KMS-11 (cell line): Measurements from ENCODE around the gene ZMYND12.
"Not testable (repeated sequence)": the region's sequence is repeated elsewhere in the genome, so short reads cannot be mapped to it uniquely, and the experiment has no call there.

ENCODE experiments used
- H2AFZ ChIP-seq: fragments of 200-600 bp; sonication (generic); 2 replicates; pipeline ENCODE4 v1.6.1; 2016; ENCODE audit warnings: antibody characterized with exemption, mixed run types, low read depth
- H3K27ac ChIP-seq: fragments of 200-600 bp; sonication (generic); 2 replicates; pipeline ENCODE4 v1.6.1; 2016; ENCODE audit warnings: mild to moderate bottlenecking, mixed run types
- H3K27me3 ChIP-seq: fragments of 200-600 bp; sonication (generic); 2 replicates; pipeline ENCODE4 v1.6.1; 2017; ENCODE audit warnings: mild to moderate bottlenecking, low read depth, mixed run types, moderate library complexity; ENCODE audit not compliant: insufficient read depth
- H3K36me3 ChIP-seq: fragments of 200-600 bp; sonication (generic); 2 replicates; pipeline ENCODE4 v1.6.1; 2017; ENCODE audit warnings: mild to moderate bottlenecking, mixed run types; ENCODE audit not compliant: insufficient read depth
- H3K4me1 ChIP-seq: fragments of 200-600 bp; sonication (generic); 2 replicates; pipeline ENCODE4 v1.6.1; 2016; ENCODE audit warnings: mild to moderate bottlenecking, low read depth, mixed run types; ENCODE audit not compliant: poor library complexity, severe bottlenecking
- H3K4me2 ChIP-seq: fragments of 200-600 bp; sonication (generic); 2 replicates; pipeline ENCODE4 v1.7.0; 2016; ENCODE audit warnings: mild to moderate bottlenecking, mixed run types
- H3K4me3 ChIP-seq: fragments of 200-600 bp; sonication (generic); IDR thresholded peaks from 2 replicates; pipeline ENCODE4 v1.6.1; 2017; ENCODE audit warnings: low read depth, low read length, mixed read lengths; ENCODE audit not compliant: insufficient read depth
- H3K79me2 ChIP-seq: fragments of 200-600 bp; sonication (generic); 2 replicates; pipeline ENCODE4 v1.6.1; 2016; ENCODE audit warnings: low read depth, mixed run types; ENCODE audit not compliant: insufficient read depth
- H3K9ac ChIP-seq: fragments of 200-600 bp; sonication (generic); 2 replicates; pipeline ENCODE4 v1.6.1; 2016; ENCODE audit warnings: mild to moderate bottlenecking, mixed run types
- H4K20me1 ChIP-seq: fragments of 200-600 bp; sonication (generic); 2 replicates; pipeline ENCODE4 v1.6.1; 2016; ENCODE audit warnings: mild to moderate bottlenecking, mixed run types; ENCODE audit not compliant: insufficient read depth
- TF ChIP-seq, protein P1 (sequence below): fragments of 200-600 bp; sonication (generic); conservative IDR thresholded peaks from 2 replicates; pipeline ENCODE4 v1.6.1; 2017; ENCODE audit warnings: low read depth, mild to moderate bottlenecking, antibody characterized with exemption, low read length, moderate library complexity, mixed read lengths

ZMYND12 gene

DNA sequence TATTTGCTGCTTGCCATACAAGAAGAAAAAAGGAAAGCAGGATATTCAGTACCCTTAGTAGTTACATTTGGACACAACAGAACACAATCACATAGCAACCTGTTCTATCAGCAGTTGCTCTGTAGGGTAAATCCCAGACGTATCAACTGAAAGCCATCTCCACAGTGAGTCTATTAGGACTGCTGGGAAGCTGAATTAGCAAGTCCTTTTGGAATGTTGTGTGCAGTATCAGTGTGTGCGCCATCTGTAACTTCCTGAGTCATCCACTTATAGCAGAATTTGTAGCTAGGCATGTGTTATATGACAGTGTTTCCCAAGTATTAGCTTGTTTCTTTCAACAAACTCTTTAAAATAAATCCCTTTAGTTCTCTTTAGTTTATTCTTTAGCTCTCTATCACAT is 28.6 kb upstream of the ZMYND12 start:
- no peaks in the 10 kb centered on the region for H3K79me2 ChIP-seq
- no peaks in the 10 kb centered on the region for H3K4me1 ChIP-seq
- no peak overlapping the region for H3K27ac ChIP-seq
- no peak overlapping the region for H3K4me3 ChIP-seq
- no peak overlapping the region for H2AFZ ChIP-seq
- H4K20me1 ChIP-seq, result no peaks in the 10 kb centered on the region
- no peak overlapping the region for H3K4me2 ChIP-seq
- no peaks in the 10 kb centered on the region for H3K36me3 ChIP-seq
- no peak overlapping the region for H3K9ac ChIP-seq
- TF ChIP-seq, protein P1, sequence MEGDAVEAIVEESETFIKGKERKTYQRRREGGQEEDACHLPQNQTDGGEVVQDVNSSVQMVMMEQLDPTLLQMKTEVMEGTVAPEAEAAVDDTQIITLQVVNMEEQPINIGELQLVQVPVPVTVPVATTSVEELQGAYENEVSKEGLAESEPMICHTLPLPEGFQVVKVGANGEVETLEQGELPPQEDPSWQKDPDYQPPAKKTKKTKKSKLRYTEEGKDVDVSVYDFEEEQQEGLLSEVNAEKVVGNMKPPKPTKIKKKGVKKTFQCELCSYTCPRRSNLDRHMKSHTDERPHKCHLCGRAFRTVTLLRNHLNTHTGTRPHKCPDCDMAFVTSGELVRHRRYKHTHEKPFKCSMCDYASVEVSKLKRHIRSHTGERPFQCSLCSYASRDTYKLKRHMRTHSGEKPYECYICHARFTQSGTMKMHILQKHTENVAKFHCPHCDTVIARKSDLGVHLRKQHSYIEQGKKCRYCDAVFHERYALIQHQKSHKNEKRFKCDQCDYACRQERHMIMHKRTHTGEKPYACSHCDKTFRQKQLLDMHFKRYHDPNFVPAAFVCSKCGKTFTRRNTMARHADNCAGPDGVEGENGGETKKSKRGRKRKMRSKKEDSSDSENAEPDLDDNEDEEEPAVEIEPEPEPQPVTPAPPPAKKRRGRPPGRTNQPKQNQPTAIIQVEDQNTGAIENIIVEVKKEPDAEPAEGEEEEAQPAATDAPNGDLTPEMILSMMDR, result no peak
- no peaks in the 10 kb centered on the region for H3K27me3 ChIP-seq

DNA sequence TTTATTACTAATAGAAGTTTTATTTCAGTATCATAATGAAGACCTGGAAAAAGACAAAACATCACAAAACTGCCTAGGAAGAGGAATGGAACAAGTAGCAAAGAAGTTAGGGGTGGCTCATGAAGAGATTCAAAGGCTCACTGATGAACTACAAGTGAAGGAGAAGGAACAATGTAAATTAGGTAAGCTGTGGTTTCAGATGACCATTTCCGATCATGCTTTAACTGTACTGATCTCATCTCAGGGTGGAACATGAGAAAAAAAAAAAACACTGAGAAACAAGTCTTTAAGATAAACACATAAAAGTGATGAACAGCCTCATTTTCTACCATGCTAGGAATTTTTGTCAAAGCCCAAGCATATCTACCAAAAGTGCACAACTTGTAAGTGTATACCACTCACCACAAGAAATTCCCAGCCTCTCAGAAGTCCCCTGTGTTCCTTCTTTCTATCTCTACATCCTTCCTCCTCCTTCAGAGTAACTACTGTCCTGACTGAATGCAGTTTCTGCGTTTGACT is 26.9 kb upstream of the ZMYND12 start:
- H3K4me1 ChIP-seq, result no peaks in the 10 kb centered on the region
- no peak overlapping the region for H2AFZ ChIP-seq
- no peaks in the 10 kb centered on the region for H3K27me3 ChIP-seq
- H4K20me1 ChIP-seq, result no peaks in the 10 kb centered on the region
- no peaks in the 10 kb centered on the region for H3K36me3 ChIP-seq
- no peak overlapping the region for H3K4me3 ChIP-seq
- TF ChIP-seq, protein P1, result no peak
- H3K9ac ChIP-seq, result no peak overlapping the region
- no peaks in the 10 kb centered on the region for H3K79me2 ChIP-seq
- no peak overlapping the region for H3K4me2 ChIP-seq
- H3K27ac ChIP-seq, result no peak overlapping the region

DNA sequence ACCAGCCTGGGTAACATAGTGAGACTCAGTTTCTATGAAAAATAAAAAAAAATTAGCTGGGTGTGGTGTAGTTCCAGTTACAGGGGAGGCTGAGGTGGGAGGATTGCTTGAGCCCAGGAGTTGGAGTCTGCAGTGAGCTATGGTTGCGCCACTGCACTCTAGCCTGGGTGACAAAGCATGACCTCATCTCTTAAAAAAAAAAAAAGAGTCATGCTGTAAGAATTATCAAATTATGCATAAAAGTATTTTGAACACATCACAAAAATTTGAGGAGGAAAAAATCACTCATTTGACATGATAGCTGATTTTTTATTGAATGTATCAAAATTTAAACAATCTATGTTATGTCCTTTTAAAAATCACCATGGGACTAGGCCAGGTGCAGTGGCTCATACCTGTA is 25.1 kb upstream of the ZMYND12 start:
- TF ChIP-seq, protein P1, result no peak
- H3K4me3 ChIP-seq, result no peak overlapping the region

DNA sequence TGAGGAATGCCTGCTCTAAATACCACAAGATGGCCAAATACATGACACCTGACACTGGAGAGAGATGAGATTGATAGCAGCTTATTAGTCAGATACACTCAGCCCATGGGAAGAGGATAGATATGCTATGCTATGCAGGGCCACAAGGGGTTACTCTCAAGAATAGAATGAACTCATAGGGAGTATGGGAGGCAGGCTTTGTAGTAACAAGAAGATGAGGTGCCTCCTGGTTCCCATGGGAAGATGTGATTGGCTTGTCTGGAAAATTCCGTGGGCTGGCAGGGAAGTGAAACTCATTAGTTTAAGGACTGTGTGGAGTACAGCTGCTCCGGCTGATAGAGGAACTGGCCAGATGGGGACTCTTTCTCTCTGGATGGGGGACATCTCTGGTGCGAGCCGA is 23.8 kb upstream of the ZMYND12 start:
- Histone ChIP-seq H3K4me1 (no peaks in the 10 kb centered on the region), H3K4me3 (no peak overlapping the region), H3K27me3 (no peaks in the 10 kb centered on the region), H3K4me2 (no peak overlapping the region), H3K9ac (no peak overlapping the region), H4K20me1 (no peaks in the 10 kb centered on the region), H3K79me2 (no peaks in the 10 kb centered on the region), H3K27ac (no peak overlapping the region), H2AFZ (no peak overlapping the region), H3K36me3 (no peaks in the 10 kb centered on the region)
- TF ChIP-seq, protein P1, result no peak

More for the DNA sequence above, 25.1 kb upstream of the ZMYND12 start:
- Histone ChIP-seq H3K79me2 (no peaks in the 10 kb centered on the region), H3K36me3 (no peaks in the 10 kb centered on the region), H2AFZ (no peak overlapping the region), H3K4me2 (no peak overlapping the region), H3K4me1 (no peaks in the 10 kb centered on the region), H3K27me3 (no peaks in the 10 kb centered on the region), H3K27ac (no peak overlapping the region), H3K9ac (no peak overlapping the region), H4K20me1 (no peaks in the 10 kb centered on the region)

DNA sequence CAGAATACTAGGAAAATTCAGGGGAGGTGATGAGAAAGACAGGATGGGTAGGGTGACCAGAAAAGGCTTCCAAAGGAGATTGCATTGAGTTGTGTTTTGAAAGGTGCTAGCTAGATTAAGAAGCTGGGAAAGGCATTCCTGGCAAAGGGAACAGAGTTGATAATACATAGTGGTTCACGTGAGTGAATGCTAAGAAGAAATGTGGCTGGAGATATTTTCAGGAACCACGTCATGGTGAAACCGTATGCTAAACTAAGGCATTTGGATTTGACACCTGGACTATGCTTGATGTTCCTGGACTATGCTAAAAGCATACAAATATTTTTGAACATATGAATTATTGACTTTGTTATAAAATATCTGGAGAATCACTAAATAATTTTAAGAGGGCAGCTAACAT is 22.0 kb upstream of the ZMYND12 start:
- H3K36me3 ChIP-seq, result no peaks in the 10 kb centered on the region
- H3K27me3 ChIP-seq, result no peaks in the 10 kb centered on the region
- H4K20me1 ChIP-seq, result no peaks in the 10 kb centered on the region
- H3K4me1 ChIP-seq, result no peaks in the 10 kb centered on the region
- H3K4me2 ChIP-seq, result no peak overlapping the region
- H3K4me3 ChIP-seq, result no peak overlapping the region
- H2AFZ ChIP-seq, result no peak overlapping the region
- no peak overlapping the region for H3K9ac ChIP-seq
- TF ChIP-seq, protein P1, result no peak
- no peak overlapping the region for H3K27ac ChIP-seq
- no peaks in the 10 kb centered on the region for H3K79me2 ChIP-seq

DNA sequence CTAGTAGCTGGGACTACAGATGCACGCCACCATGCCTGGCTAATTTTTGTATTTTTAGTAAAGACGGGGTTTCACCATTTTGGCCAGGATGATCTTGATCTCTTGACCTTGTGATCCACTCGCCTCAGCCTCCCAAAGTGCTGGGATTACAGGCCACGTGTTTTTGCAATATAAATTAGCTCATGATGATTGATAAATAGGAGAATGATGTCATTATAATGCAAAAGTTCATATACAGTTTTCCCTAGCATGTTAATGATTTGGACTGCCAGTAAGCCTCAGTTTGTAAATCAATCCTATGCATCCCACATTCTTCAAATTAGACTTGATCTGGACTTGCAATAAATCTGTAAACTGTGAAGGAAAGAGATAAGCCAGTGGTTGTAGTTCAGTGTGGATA is 21.5 kb upstream of the ZMYND12 start:
- not testable (repeated sequence) for H2AFZ ChIP-seq, H4K20me1 ChIP-seq, H3K79me2 ChIP-seq, H3K27ac ChIP-seq, H3K9ac ChIP-seq, H3K4me1 ChIP-seq, H3K4me3 ChIP-seq, H3K4me2 ChIP-seq, H3K36me3 ChIP-seq, H3K27me3 ChIP-seq
